NCI-H748 treated with DMSO at 0.1 percent for 48 hours (cell line): ENCODE data around the gene BEGAIN.

Experiments
- DNase-seq: peaks from one replicate; lab custom pipeline; 2025; lab: John Stamatoyannopoulos, UW

Gene BEGAIN

GRCh38 chr14:100549834-100550625, 37.2 kb downstream of the BEGAIN start:
- DNase-seq = no peak

GRCh38 chr14:100548939-100549338, 38.3 kb downstream of the BEGAIN start:
- DNase-seq = no peak

- DNase-seq = no peak
Measured at GRCh38 chr14:100548295-100548655, 38.9 kb downstream of the BEGAIN start.

GRCh38 chr14:100547633-100548294, 39.5 kb downstream of the BEGAIN start:
- DNase-seq = no peak

GRCh38 chr14:100546051-100546443, 41.2 kb downstream of the BEGAIN start:
- DNase-seq = no peak

GRCh38 chr14:100545359-100545758, 41.9 kb downstream of the BEGAIN start:
- no peak for DNase-seq

- DNase-seq = no peak
Measured at GRCh38 chr14:100544506-100545141, 42.6 kb downstream of the BEGAIN start.

- DNase-seq = no peak
Measured at GRCh38 chr14:100543471-100544455, 43.5 kb downstream of the BEGAIN start.

- DNase-seq = no peak
Measured at GRCh38 chr14:100542619-100543205, 44.5 kb downstream of the BEGAIN start.

- no peak for DNase-seq
Measured at GRCh38 chr14:100541621-100542560, 45.3 kb downstream of the BEGAIN start.

GRCh38 chr14:100540926-100541620, 46.1 kb downstream of the BEGAIN start:
- no peak for DNase-seq

GRCh38 chr14:100540141-100540925, 46.9 kb downstream of the BEGAIN start:
- DNase-seq = no peak

GRCh38 chr14:100539766-100540140, 47.5 kb downstream of the BEGAIN start:
- DNase-seq = no peak

- no peak for DNase-seq
Measured at GRCh38 chr14:100539003-100539660, 48.1 kb downstream of the BEGAIN start.

GRCh38 chr14:100538351-100539002, 48.7 kb downstream of the BEGAIN start:
- DNase-seq = no peak

- DNase-seq = no peak
Measured at GRCh38 chr14:100537446-100538350, 49.5 kb downstream of the BEGAIN start.
